Right atrium auricular region (tissue), 2 donors: ENCODE measurements around the gene PPFIA1. TPM values are rescaled to one million over a fixed set of nuclear protein-coding genes. Genes with fewer than 3 reads are reported as not detected.

ENCODE experiments used
- DNase-seq: peaks from one replicate; pipeline ENCODE4 v3.0.0-alpha.2; 2019; ENCODE audit warnings: low spot score
- H3K27ac ChIP-seq, 2 donors: fragments of 200-600 bp; sonication (generic); 1 replicate in 1 of 2; 2 replicates in 1 of 2; pipeline ENCODE4 v1.5.1; 2016 to 2019
- H3K27me3 ChIP-seq, 2 donors: fragments of 200-600 bp; sonication (generic); one replicate each; pipeline versions ENCODE4 v1.5.1 to v1.6.0; 2017 to 2019
- H3K36me3 ChIP-seq: fragments of 200-600 bp; sonication (generic); one replicate; pipeline ENCODE4 v1.5.1; 2016
- H3K4me1 ChIP-seq, 2 donors: fragments of 200-600 bp; sonication (generic); one replicate each; pipeline versions ENCODE4 v1.5.1 to v1.6.0; 2017 to 2019
- H3K4me3 ChIP-seq, 2 donors: fragments of 200-600 bp; sonication (generic); 1 replicate in 1 of 2; 2 replicates in 1 of 2; pipeline ENCODE4 v1.5.1; 2017 to 2019; ENCODE audit warnings: mild to moderate bottlenecking in 1 of 2, moderate library complexity in 1 of 2
- H3K9me3 ChIP-seq, 2 donors: fragments of 200-600 bp; sonication (generic); one replicate each; pipeline ENCODE4 v1.5.1; 2019
- CTCF ChIP-seq, 2 donors: fragments of 200-600 bp; sonication (generic); IDR thresholded peaks; one replicate each; pipeline ENCODE4 v1.5.1; 2019; ENCODE audit warnings: antibody characterized with exemption in 2 of 2
- total RNA-seq, 2 donors: library from RNA; depleted of rRNA; stranded (reverse); fragments of >200 nt; gene quantifications; one replicate each; pipeline ENCODE4 v1.1.0, GENCODE V29; 2016

PPFIA1 gene
- total RNA-seq, 2 donors from 2014 or later, result 28.7 to 45.9 TPM

GRCh38 chr11:70378506-70379134 lies 108.1 kb downstream of the PPFIA1 start:
- no peak for TF ChIP-seq CTCF (IDR thresholded peaks at IDR 0.05)
- no peak overlapping the region for H3K4me3 ChIP-seq
- no peaks in the 10 kb centered on the region for H3K27me3 ChIP-seq
- peaks cover 55% of the 10 kb centered on the region for H3K36me3 ChIP-seq
- no peak for DNase-seq
- no peaks in the 10 kb centered on the region for H3K4me1 ChIP-seq
- H3K9me3 ChIP-seq, result no peaks in the 10 kb centered on the region
- no peak overlapping the region for H3K27ac ChIP-seq

GRCh38 chr11:70381350-70381749 lies 110.9 kb downstream of the PPFIA1 start:
- H3K27ac ChIP-seq, result no peak overlapping the region
- no peaks in the 10 kb centered on the region for H3K9me3 ChIP-seq
- no peak overlapping the region for H3K4me3 ChIP-seq
- TF ChIP-seq CTCF (IDR thresholded peaks at IDR 0.05), result no peak
- H3K4me1 ChIP-seq, result no peaks in the 10 kb centered on the region
- DNase-seq, result no peak
- H3K27me3 ChIP-seq, result no peaks in the 10 kb centered on the region
- peaks cover 38% of the 10 kb centered on the region for H3K36me3 ChIP-seq

- H3K27me3 ChIP-seq, result no peaks in the 10 kb centered on the region
- H3K36me3 ChIP-seq, result peaks cover 30% of the 10 kb centered on the region
- no peaks in the 10 kb centered on the region for H3K4me1 ChIP-seq
- peak overlapping the region in 1 of 2 donors; percentile 3 for H3K27ac ChIP-seq
- no peak for TF ChIP-seq CTCF (IDR thresholded peaks at IDR 0.05)
- DNase-seq, result no peak
- no peak overlapping the region for H3K4me3 ChIP-seq
- no peaks in the 10 kb centered on the region for H3K9me3 ChIP-seq
These were observed 111.7 kb downstream of the PPFIA1 start for GRCh38 chr11:70381872-70382861.

- DNase-seq, result no peak
- Histone ChIP-seq H3K27ac (no peak overlapping the region), H3K9me3 (no peaks in the 10 kb centered on the region), H3K4me3 (no peak overlapping the region), H3K27me3 (no peaks in the 10 kb centered on the region), H3K36me3 (peaks cover 12% of the 10 kb centered on the region), H3K4me1 (no peaks in the 10 kb centered on the region)
- no peak for TF ChIP-seq CTCF (IDR thresholded peaks at IDR 0.05)
These were observed 113.4 kb downstream of the PPFIA1 start for GRCh38 chr11:70383664-70384565.

GRCh38 chr11:70384566-70385152 lies 114.2 kb downstream of the PPFIA1 start:
- TF ChIP-seq CTCF (IDR thresholded peaks at IDR 0.05), result no peak
- H3K27ac ChIP-seq, result no peak overlapping the region
- H3K4me3 ChIP-seq, result no peak overlapping the region
- DNase-seq, result no peak
- peaks cover 9% of the 10 kb centered on the region for H3K36me3 ChIP-seq
- no peaks in the 10 kb centered on the region for H3K9me3 ChIP-seq
- H3K4me1 ChIP-seq, result no peaks in the 10 kb centered on the region
- no peaks in the 10 kb centered on the region for H3K27me3 ChIP-seq
